CD4-positive, alpha-beta T cell treated with Interleukin-4 for 1 hour (primary cell): ENCODE results near the gene C10orf105.

ENCODE experiments used
- DNase-seq, 2 donors: peaks; one replicate each; pipeline ENCODE4 v3.0.0-alpha.2; 2020 to 2022

C10orf105 gene

GRCh38 chr10:71675295-71675970 lies 44.1 kb downstream of the C10orf105 start:
- no peak for DNase-seq

GRCh38 chr10:71671994-71672946 lies 47.3 kb downstream of the C10orf105 start:
- no peak for DNase-seq

- no peak for DNase-seq
Measured at GRCh38 chr10:71667387-71667752, 52.2 kb downstream of the C10orf105 start.

GRCh38 chr10:71666639-71667386 lies 52.8 kb downstream of the C10orf105 start:
- DNase-seq: no peak

GRCh38 chr10:71665456-71665855 lies 54.1 kb downstream of the C10orf105 start:
- no peak for DNase-seq

GRCh38 chr10:71664585-71664984 lies 55.0 kb downstream of the C10orf105 start:
- DNase-seq: no peak

GRCh38 chr10:71663311-71663710 lies 56.3 kb downstream of the C10orf105 start:
- no peak for DNase-seq

GRCh38 chr10:71661779-71662336 lies 57.7 kb downstream of the C10orf105 start:
- no peak for DNase-seq
